SK-N-SH (cell line): ENCODE measurements around the gene ERP29. TPM values are rescaled to one million over a fixed set of nuclear protein-coding genes. Genes with fewer than 3 reads are reported as not detected.
A peak's percentile ranks its signal among the peaks of the same experiment; 100 is the strongest.

Experiments used
- CTCF ChIA-PET: fragments of 300-600, 350-600 bp; formaldehyde crosslinking; extraction: SDS; loops from one replicate; lab custom pipeline; 2021; lab: Yijun Ruan, JAX
- POLR2A ChIA-PET: fragments of 350-600 bp; sonication (Branson Sonifier 250); formaldehyde crosslinking; extraction: SDS; loops from one replicate; lab custom pipeline; 2020; ENCODE audit warnings: antibody characterized with exemption, inconsistent platforms; lab: Yijun Ruan, JAX
- DNase-seq: peaks from one replicate; pipeline ENCODE4 v3.0.0; 2012
- H2AFZ ChIP-seq: fragments of 200-600 bp; sonication (generic); 2 replicates; pipeline ENCODE4 v1.8.1; 2016; ENCODE audit warnings: antibody characterized with exemption, mild to moderate bottlenecking, low read depth
- H3F3A ChIP-seq: fragments of 200-600 bp; sonication (generic); replicated peaks from 2 replicates; pipeline ENCODE3; 2016; ENCODE audit warnings: antibody characterized with exemption, mild to moderate bottlenecking; ENCODE audit not compliant: insufficient read depth
- H3K27ac ChIP-seq, 2 experiments: fragments of 200-500 bp in 1 of 2; fragments of 200-600 bp in 1 of 2; sonication (Bioruptor generic) in 1 of 2; sonication (generic), shearing (Covaris generic) in 1 of 2; 2 replicates each; pipeline versions ENCODE4 v1.5.1 to v1.6.1; 2014 to 2016; ENCODE audit warnings: low read depth in 2 of 2, inconsistent platforms in 1 of 2, low read length in 1 of 2, mild to moderate bottlenecking in 1 of 2, mixed read lengths in 1 of 2
- H3K27me3 ChIP-seq: fragments of 200-600 bp; sonication (generic), shearing (Covaris generic); 2 replicates; pipeline ENCODE4 v1.6.1; 2016; ENCODE audit warnings: mixed run types; ENCODE audit not compliant: insufficient read depth
- H3K36me3 ChIP-seq, 2 experiments: fragments of 200-500 bp in 1 of 2; fragments of 200-600 bp in 1 of 2; sonication (Bioruptor generic) in 1 of 2; sonication (generic) in 1 of 2; replicated peaks in 1 of 2; 2 replicates each; pipeline versions ENCODE3 to v1.5.1; 2014 to 2016; ENCODE audit warnings: low read length in 1 of 2, mild to moderate bottlenecking in 1 of 2; ENCODE audit not compliant: insufficient read depth in 2 of 2, control insufficient read depth in 1 of 2
- H3K4me1 ChIP-seq, 2 experiments: fragments of 200-500 bp in 1 of 2; fragments of 200-600 bp in 1 of 2; sonication (Bioruptor generic) in 1 of 2; sonication (generic), shearing (Covaris generic) in 1 of 2; 2 replicates each; pipeline versions ENCODE4 v1.5.1 to v1.6.1; 2014 to 2016; ENCODE audit warnings: low read depth in 1 of 2, low read length in 1 of 2, mixed run types in 1 of 2; ENCODE audit not compliant: insufficient read depth in 2 of 2, control insufficient read depth in 1 of 2
- H3K4me2 ChIP-seq: fragments of 200-600 bp; sonication (generic), shearing (Covaris generic); 2 replicates; pipeline ENCODE4 v1.6.1; 2017; ENCODE audit warnings: mixed run types
- H3K4me3 ChIP-seq, 2 experiments: fragments of 200-500 bp in 1 of 2; fragments of 200-600 bp in 1 of 2; sonication (Bioruptor generic) in 1 of 2; sonication (generic), shearing (Covaris generic) in 1 of 2; 2 replicates each; pipeline versions ENCODE4 v1.5.1 to v1.8.1; 2014 to 2016; ENCODE audit warnings: low read depth in 2 of 2, inconsistent platforms in 1 of 2, low read length in 1 of 2, mild to moderate bottlenecking in 1 of 2, mixed read lengths in 1 of 2, moderate library complexity in 1 of 2
- H3K79me2 ChIP-seq: fragments of 200-600 bp; sonication (generic); 2 replicates; pipeline ENCODE4 v1.8.1; 2017; ENCODE audit warnings: mild to moderate bottlenecking; ENCODE audit not compliant: insufficient read depth
- H3K9ac ChIP-seq: fragments of 200-600 bp; sonication (generic); 2 replicates; pipeline ENCODE4 v1.6.1; 2017; ENCODE audit warnings: mixed run types
- H3K9me2 ChIP-seq: fragments of 200-600 bp; sonication (generic); 2 replicates; pipeline ENCODE4 v1.6.1; 2017; ENCODE audit warnings: mixed run types
- H3K9me3 ChIP-seq: fragments of 200-600 bp; sonication (generic); 2 replicates; pipeline ENCODE4 v1.6.1; 2017; ENCODE audit warnings: mixed run types, mild to moderate bottlenecking, moderate library complexity
- H4K20me1 ChIP-seq: fragments of 200-600 bp; sonication (generic); 2 replicates; pipeline ENCODE4 v1.6.1; 2017; ENCODE audit warnings: mild to moderate bottlenecking, mixed run types; ENCODE audit not compliant: insufficient read depth
- ELF1 ChIP-seq: IDR thresholded peaks from 2 replicates; pipeline ENCODE4 v1.4.0; 2012
- EP300 ChIP-seq, 2 experiments: IDR thresholded peaks; 2 replicates each; pipeline versions ENCODE4 v1.4.0 to v1.6.1; 2012; ENCODE audit warnings: borderline replicate concordance in 1 of 2, low read depth in 1 of 2, low read length in 1 of 2
- EZH2phosphoT487 ChIP-seq: fragments of 200-600 bp; sonication (generic); IDR thresholded peaks from 2 replicates; pipeline ENCODE4 v1.6.1; 2017; ENCODE audit warnings: low read depth, mixed run types, mild to moderate bottlenecking, antibody characterized with exemption, moderate library complexity, borderline replicate concordance
- FOSL2 ChIP-seq: IDR thresholded peaks from 2 replicates; pipeline ENCODE4 v1.4.0; 2012; ENCODE audit warnings: low read depth, mild to moderate bottlenecking, moderate library complexity, borderline replicate concordance
- FOXJ3 ChIP-seq: sonication (generic); formaldehyde crosslinking; IDR thresholded peaks from 2 replicates; pipeline ENCODE4 v1.5.1; 2020; ENCODE audit warnings: mild to moderate bottlenecking, missing genetic modification reagents
- FOXM1 ChIP-seq: IDR thresholded peaks from 2 replicates; pipeline ENCODE4 v1.4.0; 2012; ENCODE audit warnings: low read depth, mild to moderate bottlenecking
- GATA2 ChIP-seq: sonication (generic); formaldehyde crosslinking; IDR thresholded peaks from 2 replicates; pipeline ENCODE4 v1.5.0; 2020; ENCODE audit warnings: mild to moderate bottlenecking, missing genetic modification reagents
- JUND ChIP-seq: IDR thresholded peaks from 2 replicates; pipeline ENCODE4 v1.4.0; 2012
- MEF2A ChIP-seq: IDR thresholded peaks from 2 replicates; pipeline ENCODE4 v1.4.0; 2012; ENCODE audit warnings: low read depth, borderline replicate concordance
- MXI1 ChIP-seq: IDR thresholded peaks from 2 replicates; pipeline ENCODE4 v1.6.1; 2012; ENCODE audit warnings: mild to moderate bottlenecking, low read depth, low read length, improper control_type of control experiment
- NFIC ChIP-seq: IDR thresholded peaks from 2 replicates; pipeline ENCODE4 v1.4.0; 2012; ENCODE audit warnings: borderline replicate concordance
- NRF1 ChIP-seq: IDR thresholded peaks from 2 replicates; pipeline ENCODE4 v1.6.1; 2012; ENCODE audit warnings: low read depth, mild to moderate bottlenecking, low read length
- POLR2AphosphoS5 ChIP-seq: IDR thresholded peaks from 2 replicates; pipeline ENCODE4 v1.6.1; 2012; ENCODE audit warnings: low read depth, low read length
- RAD21 ChIP-seq: IDR thresholded peaks from 2 replicates; pipeline ENCODE4 v1.6.1; 2012; ENCODE audit warnings: mild to moderate bottlenecking, low read length
- TAF1 ChIP-seq: IDR thresholded peaks from 2 replicates; pipeline ENCODE4 v1.6.1; 2012; ENCODE audit warnings: low read depth, mild to moderate bottlenecking, low read length, moderate library complexity, borderline replicate concordance
- TCF12 ChIP-seq: IDR thresholded peaks from 2 replicates; pipeline ENCODE4 v1.4.0; 2012
- TEAD4 ChIP-seq: IDR thresholded peaks from 2 replicates; pipeline ENCODE4 v1.4.0; 2012; ENCODE audit warnings: mild to moderate bottlenecking, borderline replicate concordance; ENCODE audit not compliant: insufficient read depth
- YY1 ChIP-seq: IDR thresholded peaks from 2 replicates; pipeline ENCODE4 v1.4.0; 2012; ENCODE audit warnings: low read depth, mild to moderate bottlenecking
- WGBS: methylation state at CpG from one replicate; pipeline ENCODE4 v1.1.6; 2017; ENCODE audit warnings: low lambda C conversion rate; 5-methylcytosine and 5-hydroxymethylcytosine counted together
- polyA plus RNA-seq, 3 experiments: library from polyadenylated mRNA; depleted of rRNA; stranded (reverse); fragments of >200 nt; gene quantifications; 2 replicates each; pipeline ENCODE4 v1.2.3, GENCODE V29; 2012
- TF ChIP-seq, protein P1 (sequence below): fragments of 150-350 bp; IDR thresholded peaks from 2 replicates; pipeline ENCODE4 v1.6.1; 2016; ENCODE audit warnings: mild to moderate bottlenecking, low read depth, low read length
- TF ChIP-seq, protein P2 (sequence below): IDR thresholded peaks from 2 replicates; pipeline ENCODE4; 2012

Gene ERP29
- polyA plus RNA-seq, 1 of the 3 experiments (the other 2 are of a cell fraction) = 177 TPM

DNA sequence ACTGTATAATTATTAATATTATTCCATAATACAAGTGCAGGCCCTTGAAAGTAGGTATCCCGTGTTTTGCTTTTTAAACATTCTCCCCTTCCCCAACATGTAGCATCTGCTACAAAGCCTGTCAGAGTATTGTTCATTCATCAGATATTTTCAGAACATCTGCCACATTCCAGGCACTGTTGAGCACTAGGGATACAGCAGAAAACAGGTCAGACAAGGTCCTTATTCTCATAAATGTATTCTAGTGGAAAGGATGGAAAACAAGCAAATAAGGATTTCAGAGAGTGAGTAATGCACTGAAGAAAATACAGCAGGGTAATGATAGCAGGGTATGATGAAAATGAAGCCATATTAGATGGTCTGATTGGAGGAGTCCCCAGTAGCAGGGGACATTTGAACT lies 3.8 kb downstream of the ERP29 start:
- 100% methylated on average over 1 of the region's 1 CpG for WGBS
- Histone ChIP-seq H3F3A (peaks cover 36% of the 10 kb centered on the region), H2AFZ (no peak overlapping the region), H3K4me2 (no peak overlapping the region), H4K20me1 (peaks cover 20% of the 10 kb centered on the region; the same call in 1 of the 2 replicates), H3K79me2 (peaks cover 90% of the 10 kb centered on the region), H3K9ac (no peak overlapping the region), H3K4me3 (no peak overlapping the region), H3K9me3 (no peaks in the 10 kb centered on the region), H3K27ac (no peak overlapping the region), H3K27me3 (no peaks in the 10 kb centered on the region), H3K4me1 (peaks cover 5 to 16% of the 10 kb centered on the region in 2 experiments; a peak in 2 of 4 replicates), H3K36me3 (peaks cover 36 to 43% of the 10 kb centered on the region in 2 experiments), H3K9me2 (no peaks in the 10 kb centered on the region)
- ChIA-PET POLR2A (no interaction called here), CTCF (no interaction called here)
- TF ChIP-seq, protein P1, sequence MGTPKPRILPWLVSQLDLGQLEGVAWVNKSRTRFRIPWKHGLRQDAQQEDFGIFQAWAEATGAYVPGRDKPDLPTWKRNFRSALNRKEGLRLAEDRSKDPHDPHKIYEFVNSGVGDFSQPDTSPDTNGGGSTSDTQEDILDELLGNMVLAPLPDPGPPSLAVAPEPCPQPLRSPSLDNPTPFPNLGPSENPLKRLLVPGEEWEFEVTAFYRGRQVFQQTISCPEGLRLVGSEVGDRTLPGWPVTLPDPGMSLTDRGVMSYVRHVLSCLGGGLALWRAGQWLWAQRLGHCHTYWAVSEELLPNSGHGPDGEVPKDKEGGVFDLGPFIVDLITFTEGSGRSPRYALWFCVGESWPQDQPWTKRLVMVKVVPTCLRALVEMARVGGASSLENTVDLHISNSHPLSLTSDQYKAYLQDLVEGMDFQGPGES = no peak
- TF ChIP-seq RAD21 (no peak), MEF2A (no peak), TCF12 (no peak), GATA2 (CRISPR knock-in tag) (no peak), POLR2AphosphoS5 (no peak), TAF1 (no peak), YY1 (no peak), EP300 (IDR thresholded peaks at IDR 0.05; ENCODE audit: borderline replicate concordance in 1 of 2, low read depth in 1 of 2, low read length in 1 of 2) (no peak), ELF1 (no peak), NRF1 (no peak), FOXM1 (no peak), EZH2phosphoT487 (no peak), MXI1 (no peak)
- TF ChIP-seq, protein P2, sequence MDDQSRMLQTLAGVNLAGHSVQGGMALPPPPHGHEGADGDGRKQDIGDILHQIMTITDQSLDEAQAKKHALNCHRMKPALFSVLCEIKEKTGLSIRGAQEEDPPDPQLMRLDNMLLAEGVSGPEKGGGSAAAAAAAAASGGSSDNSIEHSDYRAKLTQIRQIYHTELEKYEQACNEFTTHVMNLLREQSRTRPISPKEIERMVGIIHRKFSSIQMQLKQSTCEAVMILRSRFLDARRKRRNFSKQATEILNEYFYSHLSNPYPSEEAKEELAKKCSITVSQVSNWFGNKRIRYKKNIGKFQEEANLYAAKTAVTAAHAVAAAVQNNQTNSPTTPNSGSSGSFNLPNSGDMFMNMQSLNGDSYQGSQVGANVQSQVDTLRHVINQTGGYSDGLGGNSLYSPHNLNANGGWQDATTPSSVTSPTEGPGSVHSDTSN = no peak
- DNase-seq = no peak

DNA sequence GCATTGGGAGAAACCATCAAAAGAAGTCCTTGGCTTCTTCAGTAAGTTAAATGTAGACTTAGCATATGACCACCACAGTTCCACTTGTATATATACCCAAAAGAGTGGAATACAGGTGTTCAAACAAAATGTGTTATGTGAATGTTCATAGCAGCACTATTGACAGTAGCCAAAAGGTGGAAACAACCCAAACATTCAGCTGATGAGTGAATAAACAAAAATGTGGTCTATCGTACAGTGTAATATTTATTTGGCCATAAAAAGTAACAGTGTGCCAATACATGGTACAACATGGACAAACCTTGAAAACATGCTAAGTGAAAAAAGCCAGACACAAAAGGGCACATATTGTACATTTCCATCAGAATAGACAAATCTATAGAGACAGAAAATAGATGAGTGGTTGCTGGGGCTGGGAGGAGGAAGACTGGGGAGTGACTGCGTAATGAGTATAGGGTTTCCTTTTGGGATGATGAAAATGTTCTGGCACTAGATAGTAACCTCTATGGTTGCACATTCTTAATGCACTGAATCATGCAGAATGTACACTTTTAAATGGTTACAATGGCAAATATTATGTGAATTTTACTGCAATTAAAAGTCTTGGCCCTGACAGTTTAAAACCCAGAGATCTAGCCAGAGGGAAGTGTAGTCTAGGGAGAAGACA lies 5.5 kb downstream of the ERP29 start:
- no peak overlapping the region for H3K4me3 ChIP-seq
- no peak overlapping the region; the same call in 1 of the 2 replicates for H3K4me2 ChIP-seq
- H3K36me3 ChIP-seq = peaks cover 49 to 59% of the 10 kb centered on the region in 2 experiments
- no peak overlapping the region for H2AFZ ChIP-seq
- peaks cover 5 to 14% of the 10 kb centered on the region in 2 experiments; a peak in 2 of 4 replicates for H3K4me1 ChIP-seq
- no peaks in the 10 kb centered on the region for H3K27me3 ChIP-seq
- H3F3A ChIP-seq = peaks cover 27% of the 10 kb centered on the region
- H3K9me2 ChIP-seq = no peaks in the 10 kb centered on the region
- POLR2A ChIA-PET = no interaction called here
- TF ChIP-seq TCF12 = peak; percentile 30; the same call in 1 of the 2 replicates
- peak; percentile 38; the same call in 1 of the 2 replicates for TF ChIP-seq JUND
- TF ChIP-seq FOXJ3 (CRISPR knock-in tag) = no peak
- no peak for TF ChIP-seq TEAD4
- TF ChIP-seq FOSL2 = peak; percentile 53
- peak; percentile 29; the same call in 1 of the 2 replicates for TF ChIP-seq NFIC
- TF ChIP-seq, protein P2 = peak; percentile 42
- no peaks in the 10 kb centered on the region for H3K9me3 ChIP-seq
- peaks cover 20% of the 10 kb centered on the region; the same call in 1 of the 2 replicates for H4K20me1 ChIP-seq
- peak overlapping the region in 1 of 2 experiments; percentile 61; a peak in 3 of 4 replicates for H3K27ac ChIP-seq
- peaks cover 87% of the 10 kb centered on the region for H3K79me2 ChIP-seq
- CTCF ChIA-PET = no interaction called here
- no peak for DNase-seq
- no peak overlapping the region for H3K9ac ChIP-seq
- 56% methylated on average over 2 of the region's 2 CpGs for WGBS
